Erythroblast (primary cell): ENCODE data around the gene PHEX.

Source experiments
- GATA1 ChIP-seq: IDR thresholded peaks from 2 replicates; pipeline ENCODE4 v1.6.1; 2011; ENCODE audit warnings: low read depth, mild to moderate bottlenecking, control low read depth, low read length, moderate library complexity
- POLR2A ChIP-seq: IDR thresholded peaks from 2 replicates; pipeline ENCODE4 v1.6.1; 2011; ENCODE audit warnings: mild to moderate bottlenecking, low read length

DNA sequence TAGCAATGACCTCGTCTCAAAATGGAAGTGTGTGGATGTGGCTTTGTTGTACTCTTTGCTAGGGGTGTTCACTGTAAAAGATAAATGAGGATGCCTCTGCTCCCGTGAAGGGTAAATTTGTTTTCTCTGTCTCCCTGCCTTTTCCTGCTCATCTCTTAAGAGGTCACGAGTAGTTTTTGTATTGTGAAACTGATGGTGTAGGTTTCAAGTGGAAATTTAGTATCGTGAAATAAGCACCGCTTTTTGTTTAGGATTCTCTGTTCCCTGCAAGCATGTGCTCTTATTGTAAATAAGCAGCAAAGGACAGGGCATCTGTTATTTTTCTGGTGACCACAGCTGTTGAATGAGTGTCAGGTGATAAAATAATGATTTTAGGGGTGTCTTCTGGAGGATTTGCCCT, 104.6 kb downstream of the PHEX start:
- TF ChIP-seq POLR2A (no peak), GATA1 (no peak)
